Sigmoid colon (tissue), 7 donors: ENCODE measurements around the gene RNF208. TPM values are rescaled to one million over a fixed set of nuclear protein-coding genes. Genes with fewer than 3 reads are reported as not detected.

ENCODE experiments used
- DNase-seq: peaks from one replicate; pipeline ENCODE4 v3.0.0-alpha.2; 2019
- H3K27ac ChIP-seq, 4 donors: fragments of 200-600 bp; sonication (generic); one replicate each; pipeline ENCODE4 v1.5.1; 2016 to 2019; ENCODE audit warnings: mild to moderate bottlenecking in 1 of 4
- H3K27me3 ChIP-seq, 3 donors: fragments of 200-600 bp; sonication (generic); one replicate each; pipeline ENCODE4 v1.5.1; 2019; ENCODE audit warnings: mild to moderate bottlenecking in 1 of 3
- H3K36me3 ChIP-seq, 4 donors: fragments of 200-600 bp; sonication (generic); one replicate each; pipeline ENCODE4 v1.5.1; 2016 to 2019
- H3K4me1 ChIP-seq, 4 donors: fragments of 200-600 bp; sonication (generic); one replicate each; pipeline ENCODE4 v1.5.1; 2017 to 2019
- H3K4me3 ChIP-seq, 4 donors: fragments of 200-600 bp; sonication (generic); one replicate each; pipeline ENCODE4 v1.5.1; 2017 to 2019; ENCODE audit warnings: mild to moderate bottlenecking in 2 of 4, moderate library complexity in 1 of 4
- H3K9me3 ChIP-seq, 4 donors: fragments of 200-600 bp in 3 of 4; sonication (generic) in 3 of 4; one replicate each; pipeline versions ENCODE4 v1.5.1 to v1.6.1; 2013 to 2019
- EP300 ChIP-seq, 4 donors: sonication (generic); formaldehyde crosslinking; IDR thresholded peaks; one replicate each; pipeline ENCODE4 v1.6.1; 2017; ENCODE audit warnings: antibody characterized with exemption in 4 of 4
- POLR2A ChIP-seq, 2 donors: fragments of 450-650 bp; IDR thresholded peaks; one replicate each; pipeline ENCODE4 v1.6.1; 2016; ENCODE audit warnings: antibody characterized with exemption in 2 of 2, mild to moderate bottlenecking in 2 of 2, moderate library complexity in 2 of 2
- POLR2AphosphoS5 ChIP-seq, 4 donors: sonication (generic); formaldehyde crosslinking; IDR thresholded peaks; one replicate each; pipeline ENCODE4 v1.6.1; 2017; ENCODE audit warnings: antibody characterized with exemption in 4 of 4
- WGBS, 2 donors: extraction: QIAGEN DNeasy Blood & Tissue Kit; methylation state at CpG; one replicate each; pipeline ENCODE4 v1.1.7; 2013; 5-methylcytosine and 5-hydroxymethylcytosine counted together
- intact Hi-C: fragments of 100-400 bp; cut with DNase I; formaldehyde crosslinking; loops from one replicate; pipeline ENCODE4 v1.15.1; 2023
- polyA plus RNA-seq, 3 donors: library from polyadenylated mRNA; stranded (reverse); fragments of 200-250 nt; gene quantifications; one replicate each; pipeline ENCODE4 v1.2.3, GENCODE V29; 2013
- total RNA-seq, 4 donors: library from RNA; depleted of rRNA; stranded (reverse); fragments of >200 nt; gene quantifications; one replicate each; pipeline ENCODE4 v1.1.0, GENCODE V29; 2016
- TF ChIP-seq, protein P1 (sequence below), 4 experiments: fragments of 450-650 bp in 3 of 4; fragments of 200-600 bp in 1 of 4; IDR thresholded peaks; one replicate each; pipeline ENCODE4 v1.5.1; 2016 to 2019; ENCODE audit warnings: antibody characterized with exemption in 4 of 4, mild to moderate bottlenecking in 3 of 4, moderate library complexity in 2 of 4
- donor health status: healthy with polysubstance abuse.
- donor health status: Bipolar disorder and iron deficiency.
- donor health status: healthy.

The RNF208 gene
- total and polyA plus RNA-seq, 7 donors: 0.54 to 8.8 (median 3.4) TPM; not detected in 1

DNA sequence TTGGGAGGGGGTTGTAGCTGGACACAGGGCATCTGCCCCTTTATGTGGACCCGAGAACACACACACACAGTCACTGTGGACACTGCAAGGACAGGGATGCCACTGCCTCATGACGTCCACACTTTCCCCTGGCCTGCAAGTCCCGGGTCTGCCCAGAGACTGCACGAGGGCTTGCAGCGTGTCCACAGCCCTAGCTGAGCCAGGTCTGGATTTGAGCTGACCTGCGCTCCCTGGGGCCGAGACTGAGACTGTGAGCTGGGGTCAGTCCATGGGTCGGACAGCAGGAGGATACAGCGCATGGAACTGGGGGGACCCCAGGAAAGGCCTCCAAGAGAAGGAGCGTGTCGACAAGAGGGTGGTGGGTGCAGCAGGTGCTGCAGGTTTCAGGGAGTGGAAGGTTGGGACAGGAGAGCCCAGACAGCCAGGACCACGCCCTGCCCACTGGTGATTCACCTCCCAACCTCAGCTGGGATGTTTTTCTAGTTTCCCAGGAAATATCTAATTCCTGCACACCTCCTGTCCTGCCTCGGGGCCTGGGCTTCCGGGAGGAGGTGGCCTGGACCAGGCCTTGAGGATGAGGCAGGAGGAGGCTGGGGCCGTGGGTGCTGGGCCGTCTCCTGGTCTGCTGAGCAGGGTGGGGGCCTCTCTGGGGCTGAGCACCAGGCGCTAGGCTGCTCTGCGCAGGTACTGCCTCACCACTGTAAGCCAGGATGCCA is 4.5 kb upstream of the RNF208 start:
- Histone ChIP-seq H3K27ac (no peak overlapping the region), H3K4me3 (no peak overlapping the region), H3K36me3 (no peaks in the 10 kb centered on the region), H3K4me1 (peaks cover 0 to 26% (median 17%) of the 10 kb centered on the region in 4 donors), H3K27me3 (peaks cover 23 to 36% (median 35%) of the 10 kb centered on the region in 3 donors), H3K9me3 (no peaks in the 10 kb centered on the region)
- 50 to 73% methylated on average over 18 of the region's 18 CpGs for WGBS, 2 donors
- intact Hi-C loops: no loop called here
- DNase-seq: no peak
- TF ChIP-seq POLR2A (IDR thresholded peaks at IDR 0.05): no peak
- no peak for TF ChIP-seq EP300 (IDR thresholded peaks at IDR 0.05)
- no peak for TF ChIP-seq POLR2AphosphoS5 (IDR thresholded peaks at IDR 0.05)
- TF ChIP-seq, protein P1, sequence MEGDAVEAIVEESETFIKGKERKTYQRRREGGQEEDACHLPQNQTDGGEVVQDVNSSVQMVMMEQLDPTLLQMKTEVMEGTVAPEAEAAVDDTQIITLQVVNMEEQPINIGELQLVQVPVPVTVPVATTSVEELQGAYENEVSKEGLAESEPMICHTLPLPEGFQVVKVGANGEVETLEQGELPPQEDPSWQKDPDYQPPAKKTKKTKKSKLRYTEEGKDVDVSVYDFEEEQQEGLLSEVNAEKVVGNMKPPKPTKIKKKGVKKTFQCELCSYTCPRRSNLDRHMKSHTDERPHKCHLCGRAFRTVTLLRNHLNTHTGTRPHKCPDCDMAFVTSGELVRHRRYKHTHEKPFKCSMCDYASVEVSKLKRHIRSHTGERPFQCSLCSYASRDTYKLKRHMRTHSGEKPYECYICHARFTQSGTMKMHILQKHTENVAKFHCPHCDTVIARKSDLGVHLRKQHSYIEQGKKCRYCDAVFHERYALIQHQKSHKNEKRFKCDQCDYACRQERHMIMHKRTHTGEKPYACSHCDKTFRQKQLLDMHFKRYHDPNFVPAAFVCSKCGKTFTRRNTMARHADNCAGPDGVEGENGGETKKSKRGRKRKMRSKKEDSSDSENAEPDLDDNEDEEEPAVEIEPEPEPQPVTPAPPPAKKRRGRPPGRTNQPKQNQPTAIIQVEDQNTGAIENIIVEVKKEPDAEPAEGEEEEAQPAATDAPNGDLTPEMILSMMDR (IDR thresholded peaks at IDR 0.05): no peak

DNA sequence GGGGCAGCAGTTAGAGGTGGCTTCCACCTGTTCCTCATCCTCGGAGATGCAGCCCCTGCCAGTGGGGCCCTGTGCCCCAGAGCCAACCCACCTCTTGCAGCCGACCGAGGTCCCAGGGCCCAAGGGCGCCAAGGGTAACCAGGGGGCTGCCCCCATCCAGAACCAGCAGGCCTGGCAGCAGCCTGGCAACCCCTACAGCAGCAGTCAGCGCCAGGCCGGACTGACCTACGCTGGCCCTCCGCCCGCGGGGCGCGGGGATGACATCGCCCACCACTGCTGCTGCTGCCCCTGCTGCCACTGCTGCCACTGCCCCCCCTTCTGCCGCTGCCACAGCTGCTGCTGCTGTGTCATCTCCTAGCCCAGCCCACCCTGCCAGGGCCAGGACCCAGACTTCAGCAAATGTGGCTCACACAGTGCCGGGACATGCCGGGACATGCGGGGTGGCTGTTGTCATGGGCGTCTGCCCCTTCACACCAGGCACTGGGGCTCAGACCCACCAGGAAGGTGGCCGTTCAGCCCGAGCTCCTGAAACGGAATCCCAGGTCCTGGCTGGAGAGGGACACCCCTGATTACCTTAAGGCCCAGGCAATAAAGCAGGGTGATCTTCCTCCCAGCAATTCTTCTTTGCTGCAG is 3.8 kb upstream of the RNF208 start:
- Histone ChIP-seq H3K4me3 (no peak overlapping the region), H3K4me1 (peaks cover 0 to 31% (median 24%) of the 10 kb centered on the region in 4 donors), H3K9me3 (no peaks in the 10 kb centered on the region), H3K36me3 (no peaks in the 10 kb centered on the region), H3K27me3 (peaks cover 18 to 29% (median 28%) of the 10 kb centered on the region in 3 donors), H3K27ac (no peak overlapping the region)
- no peak for TF ChIP-seq POLR2A (IDR thresholded peaks at IDR 0.05)
- no peak for TF ChIP-seq EP300 (IDR thresholded peaks at IDR 0.05)
- no peak for TF ChIP-seq POLR2AphosphoS5 (IDR thresholded peaks at IDR 0.05)
- TF ChIP-seq, protein P1 (IDR thresholded peaks at IDR 0.05): no peak
- no peak for DNase-seq
- WGBS, 2 donors: 84 to 85% methylated on average over 21 of the region's 21 CpGs
- intact Hi-C loops: no loop called here

DNA sequence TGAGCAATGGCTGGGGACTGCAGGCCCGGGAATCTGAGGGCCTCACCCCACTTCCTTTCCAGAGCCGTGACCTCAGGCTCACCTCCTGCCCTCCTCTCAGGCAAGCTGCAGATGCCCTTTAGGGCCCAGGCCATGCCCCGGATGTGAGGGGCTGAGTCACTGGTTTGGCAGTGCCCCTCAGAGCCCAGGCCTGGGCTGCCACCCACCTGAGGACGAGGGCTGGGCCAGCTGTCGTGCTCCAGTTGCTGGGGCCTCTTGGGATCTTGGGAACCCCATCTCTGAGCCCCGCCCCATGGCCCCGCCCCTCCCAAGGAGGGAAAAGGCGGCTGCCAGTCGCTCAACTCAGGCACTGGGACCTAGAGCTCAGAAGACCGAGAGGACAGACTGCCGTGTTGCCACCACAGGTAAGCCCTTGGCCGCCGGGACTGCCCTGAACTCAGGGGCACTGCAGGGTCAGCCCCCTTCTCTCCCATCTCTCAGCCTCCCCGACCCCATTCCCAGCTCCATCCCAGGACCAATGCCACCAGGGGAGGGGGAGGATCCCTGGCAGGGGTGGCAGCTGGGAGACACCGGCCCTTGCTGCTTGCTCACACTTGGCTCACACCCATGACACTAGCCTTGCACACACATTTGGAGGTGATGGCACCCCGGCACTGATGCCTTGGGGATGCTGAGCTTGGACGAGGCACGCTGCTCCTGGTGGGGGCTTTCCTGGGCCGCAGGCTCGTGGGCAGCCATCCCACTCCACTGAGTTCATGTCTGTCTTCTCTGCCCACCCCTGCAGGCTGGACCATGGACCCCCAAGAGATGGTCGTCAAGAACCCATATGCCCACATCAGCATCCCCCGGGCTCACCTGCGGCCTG is 3.0 kb upstream of the RNF208 start, which contains the start of gene CYSRT1:
Gene CYSRT1, plus strand, starts transcription at position 345 of the 865 bp plus-strand sequence. Its CDS starts 448 bp downstream, at position 793.
- Histone ChIP-seq H3K4me3 (peak within 1 kb of the TSS; percentile 54 to 65 (median 60)), H3K9me3 (no peaks in the 10 kb centered on the region), H3K27me3 (peaks cover 13 to 22% (median 21%) of the 10 kb centered on the region in 3 donors), H3K4me1 (peaks cover 0 to 31% (median 24%) of the 10 kb centered on the region in 4 donors), H3K36me3 (no peaks in the 10 kb centered on the region), H3K27ac (peak within 1 kb of the TSS; percentile 84 to 91 (median 88))
- TF ChIP-seq POLR2A (IDR thresholded peaks at IDR 0.05): no peak
- TF ChIP-seq POLR2AphosphoS5 (IDR thresholded peaks at IDR 0.05): no peak
- TF ChIP-seq, protein P1 (IDR thresholded peaks at IDR 0.05): no peak
- TF ChIP-seq EP300 (IDR thresholded peaks at IDR 0.05): no peak
- no peak for DNase-seq
- 41 to 53% methylated on average over 23 of the region's 23 CpGs for WGBS, 2 donors
- intact Hi-C loops: loop anchor here (5.0 kb wide), 1 partner anchor 38 kb away; the partner anchor contains the start of genes ANAPC2 and SSNA1

DNA sequence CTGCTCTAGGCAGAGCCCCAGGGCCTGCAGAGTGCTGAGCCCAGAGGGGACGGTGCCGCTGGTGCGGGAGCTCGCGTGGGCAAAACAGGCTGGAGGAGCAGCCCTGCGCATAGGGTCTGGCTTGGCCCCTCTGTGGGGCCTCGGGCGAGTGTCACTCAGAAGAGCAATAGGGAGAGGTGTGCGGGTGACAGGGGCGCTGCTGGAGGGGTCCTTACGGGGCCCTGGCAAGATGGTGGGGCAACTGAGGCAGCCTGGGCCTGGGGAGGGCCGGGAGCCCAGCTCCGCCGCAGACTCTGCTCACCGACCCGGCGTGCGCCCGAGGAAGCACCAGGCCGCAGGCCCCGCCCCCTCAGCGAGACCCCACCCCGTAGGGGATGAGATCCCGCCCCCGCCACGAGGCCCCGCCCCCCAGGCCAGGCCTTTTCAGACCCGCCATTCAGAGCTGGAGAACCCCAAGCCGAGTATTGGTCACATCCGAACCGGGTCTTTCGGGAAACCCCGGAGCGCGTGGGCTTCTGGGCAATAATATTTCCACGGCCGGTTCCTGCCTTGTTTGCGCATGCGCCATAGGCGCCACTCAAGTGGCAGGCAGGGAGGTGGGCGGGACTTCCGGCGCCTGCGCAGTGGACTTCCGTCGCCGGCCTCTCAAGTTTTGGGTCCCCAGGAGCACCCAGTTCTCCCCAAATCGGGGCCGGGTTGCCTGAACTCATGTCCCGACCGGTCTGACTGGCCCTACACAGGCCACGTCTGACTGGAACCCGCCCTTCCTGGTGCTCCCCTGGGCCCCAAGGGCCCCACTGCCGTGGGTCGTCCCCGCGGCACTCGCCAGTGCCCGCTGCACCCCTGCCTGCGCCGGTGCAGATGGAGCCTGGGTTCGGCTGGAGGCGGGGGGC is 1.3 kb upstream of the RNF208 start:
- Histone ChIP-seq H3K4me1 (peaks cover 0 to 31% (median 24%) of the 10 kb centered on the region in 4 donors), H3K36me3 (no peaks in the 10 kb centered on the region), H3K9me3 (no peaks in the 10 kb centered on the region), H3K27me3 (peaks cover under 1 to 4% (median 4%) of the 10 kb centered on the region in 3 donors), H3K27ac (peak overlapping the region; percentile 84 to 91 (median 88)), H3K4me3 (peak overlapping the region; percentile 54 to 65 (median 60))
- 1% methylated on average over 63 of the region's 63 CpGs for WGBS, 2 donors
- peak; percentile 50 to 78 (median 71) for TF ChIP-seq POLR2AphosphoS5 (IDR thresholded peaks at IDR 0.05)
- TF ChIP-seq POLR2A (IDR thresholded peaks at IDR 0.05): peak; percentile 15 to 19
- TF ChIP-seq, protein P1 (IDR thresholded peaks at IDR 0.05): no peak
- peak in 1 of 4 donors; percentile 64 for TF ChIP-seq EP300 (IDR thresholded peaks at IDR 0.05)
- intact Hi-C loops: loop anchor here (1.0 to 5.0 kb wide), 4 partner anchors 17 to 109 kb away; partner anchors contain the start of genes ANAPC2, DPP7, SSNA1 and TUBB4B
- peak; percentile 99 for DNase-seq
